NOMO-1 treated with dmso at 0.1 percent for 144 hours (cell line): ENCODE measurements around the gene AFG1L.

ENCODE experiments used
- DNase-seq: peaks from one replicate; lab custom pipeline; 2025; ENCODE audit not compliant: unreplicated experiment; lab: John Stamatoyannopoulos, UW

The AFG1L gene

GRCh38 chr6:108568551-108569305, 273.9 kb downstream of the AFG1L start:
- DNase-seq = no peak

- no peak for DNase-seq
Observed at GRCh38 chr6:108570517-108570916, 275.7 kb downstream of the AFG1L start.

GRCh38 chr6:108574457-108575141, 279.7 kb downstream of the AFG1L start:
- no peak for DNase-seq
